22Rv1 (cell line): ENCODE results near the gene PTCD2.
A peak's percentile ranks its signal among the peaks of the same experiment; 100 is the strongest.

ENCODE experiments used
- H3K27ac ChIP-seq: fragments of 450-650 bp; 2 replicates; pipeline ENCODE4 v1.5.1; 2017
- ZFX ChIP-seq: fragments of 450-650 bp; IDR thresholded peaks from 2 replicates; pipeline ENCODE4 v1.6.1; 2017; ENCODE audit warnings: antibody characterized with exemption, borderline replicate concordance
- TF ChIP-seq, protein P1 (sequence below): fragments of 450-650 bp; IDR thresholded peaks from 2 replicates; pipeline ENCODE4 v1.5.1; 2017; ENCODE audit warnings: mild to moderate bottlenecking

The PTCD2 gene

DNA sequence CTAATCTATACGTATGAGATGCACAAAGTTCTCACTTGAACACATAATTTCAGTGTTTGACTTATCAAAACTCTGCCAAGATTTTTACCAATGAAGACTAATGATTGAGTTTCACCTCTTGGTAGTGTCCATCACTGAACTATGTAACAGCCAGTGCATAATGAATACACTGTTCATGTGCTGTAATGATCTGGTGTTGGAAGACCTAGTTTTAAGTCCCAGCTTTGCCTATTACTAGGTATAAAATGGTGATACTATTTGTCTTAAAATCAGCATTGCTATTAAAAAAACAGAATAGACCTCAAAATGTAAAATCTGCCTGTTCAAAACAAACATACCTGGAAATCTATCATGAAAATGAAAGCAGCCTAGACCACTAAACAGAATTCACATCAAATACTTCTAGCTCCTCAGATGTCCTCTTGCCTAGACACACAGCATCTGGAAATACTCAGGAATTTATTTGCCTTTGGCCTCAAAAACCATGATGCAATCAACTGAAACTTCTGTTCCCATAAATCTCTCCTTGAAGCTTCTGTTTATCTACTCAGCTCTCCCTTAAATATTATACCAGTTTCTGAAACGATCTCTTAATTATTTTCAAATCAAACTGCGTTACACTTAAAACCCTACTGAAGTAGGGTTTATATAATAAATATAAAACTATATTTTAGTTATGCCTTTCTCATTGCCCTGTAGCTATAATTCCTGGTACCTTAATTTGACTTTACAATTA lies 38.2 kb upstream of the PTCD2 start:
- TF ChIP-seq ZFX, result no peak
- TF ChIP-seq, protein P1, sequence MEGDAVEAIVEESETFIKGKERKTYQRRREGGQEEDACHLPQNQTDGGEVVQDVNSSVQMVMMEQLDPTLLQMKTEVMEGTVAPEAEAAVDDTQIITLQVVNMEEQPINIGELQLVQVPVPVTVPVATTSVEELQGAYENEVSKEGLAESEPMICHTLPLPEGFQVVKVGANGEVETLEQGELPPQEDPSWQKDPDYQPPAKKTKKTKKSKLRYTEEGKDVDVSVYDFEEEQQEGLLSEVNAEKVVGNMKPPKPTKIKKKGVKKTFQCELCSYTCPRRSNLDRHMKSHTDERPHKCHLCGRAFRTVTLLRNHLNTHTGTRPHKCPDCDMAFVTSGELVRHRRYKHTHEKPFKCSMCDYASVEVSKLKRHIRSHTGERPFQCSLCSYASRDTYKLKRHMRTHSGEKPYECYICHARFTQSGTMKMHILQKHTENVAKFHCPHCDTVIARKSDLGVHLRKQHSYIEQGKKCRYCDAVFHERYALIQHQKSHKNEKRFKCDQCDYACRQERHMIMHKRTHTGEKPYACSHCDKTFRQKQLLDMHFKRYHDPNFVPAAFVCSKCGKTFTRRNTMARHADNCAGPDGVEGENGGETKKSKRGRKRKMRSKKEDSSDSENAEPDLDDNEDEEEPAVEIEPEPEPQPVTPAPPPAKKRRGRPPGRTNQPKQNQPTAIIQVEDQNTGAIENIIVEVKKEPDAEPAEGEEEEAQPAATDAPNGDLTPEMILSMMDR, result no peak
- peak overlapping the region; percentile 35 for H3K27ac ChIP-seq

DNA sequence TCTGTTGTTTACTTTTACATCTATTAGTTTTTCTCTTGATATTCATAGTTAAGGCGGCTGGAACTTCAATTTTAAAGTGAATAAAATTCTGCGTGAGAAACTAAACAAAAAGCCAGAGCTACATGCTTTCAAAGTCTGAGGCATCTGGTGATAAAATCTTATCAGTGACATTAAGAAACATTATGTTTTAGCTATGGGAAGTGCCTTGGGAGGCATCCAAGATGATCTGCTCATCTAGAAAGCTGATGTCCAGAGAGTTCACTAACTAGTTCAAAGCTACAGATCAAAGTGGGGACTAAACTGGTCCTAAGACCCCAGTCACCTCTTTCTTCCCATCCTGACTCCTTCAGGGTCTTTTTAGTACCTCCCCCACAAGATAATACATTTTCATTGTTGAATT lies 37.3 kb upstream of the PTCD2 start:
- H3K27ac ChIP-seq, result peak overlapping the region; percentile 35; the same call in 1 of the 2 replicates
- no peak for TF ChIP-seq ZFX
- TF ChIP-seq, protein P1, result no peak

DNA sequence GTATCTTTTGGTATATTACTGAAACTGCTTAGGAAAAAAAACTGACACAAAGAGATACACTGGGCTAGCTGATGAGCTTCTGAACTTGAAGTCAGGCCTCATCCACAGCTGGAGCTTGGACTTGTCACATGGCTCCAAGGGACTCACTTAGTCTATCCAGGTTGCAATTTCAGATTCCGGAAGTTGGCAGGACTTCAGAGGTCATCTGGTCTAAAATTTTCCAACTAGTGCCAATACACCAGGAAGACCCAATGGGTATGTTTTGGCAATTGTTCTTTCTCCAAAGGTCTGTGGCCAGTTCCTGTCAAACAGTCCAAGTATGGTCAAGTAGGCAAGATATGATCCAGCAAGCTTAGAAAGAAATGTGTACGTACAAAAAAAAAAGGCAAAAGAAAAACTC lies 36.8 kb upstream of the PTCD2 start:
- no peak for TF ChIP-seq ZFX
- TF ChIP-seq, protein P1, result no peak
- 0 out of 2 replicates have a peak overlapping the region, but pooled peaks have one; percentile 35 for H3K27ac ChIP-seq

DNA sequence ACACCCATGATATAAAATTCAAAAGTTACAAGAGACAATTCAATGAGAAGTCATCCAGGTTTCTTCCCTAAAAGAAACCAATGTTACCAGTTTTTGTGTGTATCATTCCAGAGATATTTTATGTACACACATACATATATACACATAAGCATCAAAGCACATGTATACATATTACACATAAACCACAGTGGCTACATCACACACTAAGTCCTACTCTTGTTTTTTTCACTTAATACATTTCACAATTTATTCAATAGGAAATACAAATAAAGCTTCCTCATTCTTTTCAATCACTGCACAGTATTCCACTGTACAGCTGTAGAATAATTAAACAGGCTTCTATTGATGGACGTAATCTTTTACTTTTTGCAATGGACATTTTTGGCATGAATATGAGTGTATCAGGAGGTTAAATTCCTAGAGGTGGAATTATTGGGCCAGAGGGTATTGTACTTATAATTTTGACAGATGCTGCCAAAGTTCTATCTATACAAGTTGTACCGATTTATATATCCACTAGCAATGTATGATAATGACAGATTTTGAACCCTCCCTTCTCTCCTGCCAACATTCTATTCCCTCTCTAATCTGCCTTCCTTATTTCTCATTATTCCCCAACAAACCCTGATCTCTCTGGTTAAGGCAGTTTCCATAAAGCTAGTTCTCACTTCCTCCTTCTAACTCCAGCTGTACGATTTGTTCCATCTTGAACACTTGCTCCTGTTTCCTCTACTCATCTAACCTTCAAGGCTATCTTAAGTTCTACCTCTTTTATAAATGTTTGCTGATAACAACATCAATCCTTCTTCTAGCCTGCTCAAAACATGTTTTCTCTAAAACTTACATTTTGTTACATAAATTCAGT lies 35.4 kb upstream of the PTCD2 start:
- no peak overlapping the region for H3K27ac ChIP-seq
- TF ChIP-seq ZFX, result no peak
- TF ChIP-seq, protein P1, result no peak

DNA sequence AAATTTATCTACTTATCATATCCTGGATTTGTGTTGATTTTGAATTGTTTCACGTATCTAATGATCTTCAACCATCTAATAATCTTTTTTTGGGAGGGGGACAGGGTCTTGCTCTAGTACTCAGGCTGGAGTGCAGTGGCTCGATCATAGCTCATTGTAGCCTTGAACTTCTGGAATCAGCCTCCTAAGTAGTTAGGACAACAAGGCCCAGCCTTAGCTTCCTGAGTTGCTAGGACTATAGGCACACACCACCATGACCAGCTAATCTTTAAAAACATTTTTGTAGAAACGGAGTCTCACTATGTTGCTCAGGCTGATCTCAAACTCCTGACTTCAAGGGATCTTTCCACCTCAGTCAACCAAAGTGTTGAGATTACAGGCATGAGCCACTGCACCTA lies 34.8 kb upstream of the PTCD2 start:
- TF ChIP-seq, protein P1, result no peak
- no peak for TF ChIP-seq ZFX
- H3K27ac ChIP-seq, result no peak overlapping the region

DNA sequence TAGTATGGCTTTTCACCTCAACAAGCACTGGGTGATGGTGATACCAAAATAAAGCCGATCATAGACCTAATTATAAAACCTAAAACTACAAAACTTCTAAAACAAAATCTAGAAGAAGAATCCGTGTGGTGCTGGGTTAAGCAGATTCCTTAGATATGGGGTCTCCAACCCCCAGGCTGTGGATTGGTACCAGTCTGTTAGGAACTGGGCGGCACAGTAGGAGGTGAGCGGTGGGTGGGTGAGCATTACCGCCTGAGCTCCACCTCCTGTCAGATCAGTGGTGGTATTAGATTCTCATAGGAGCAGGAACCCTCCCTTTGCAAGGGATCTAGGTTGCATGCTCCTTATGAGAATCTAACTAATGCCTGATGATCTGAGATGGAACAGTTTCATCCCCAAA lies 33.4 kb upstream of the PTCD2 start:
- TF ChIP-seq, protein P1, result no peak
- TF ChIP-seq ZFX, result no peak
- no peak overlapping the region for H3K27ac ChIP-seq

DNA sequence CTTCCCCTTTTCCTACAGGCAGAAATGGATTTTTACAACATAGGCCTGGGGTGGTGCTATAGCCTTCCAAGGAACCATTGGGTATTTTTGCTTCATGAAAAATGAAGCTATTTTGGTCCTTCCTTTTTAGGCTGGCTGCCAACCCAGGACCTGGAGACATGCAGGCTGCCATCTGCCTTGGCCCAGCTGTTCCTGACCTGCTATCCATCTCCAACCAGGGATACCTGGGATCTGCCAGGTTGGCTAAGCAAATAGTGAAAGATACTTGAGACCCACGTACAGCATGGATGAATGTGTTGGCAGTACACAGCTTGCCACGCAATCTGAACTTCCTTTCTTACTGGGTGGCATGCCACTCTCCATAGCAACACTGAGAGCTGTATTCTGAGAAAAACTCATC lies 31.2 kb upstream of the PTCD2 start:
- no peak overlapping the region for H3K27ac ChIP-seq
- no peak for TF ChIP-seq ZFX
- TF ChIP-seq, protein P1, result no peak
